GM18520 (cell line): ENCODE data around the gene MINPP1.
A peak's percentile ranks its signal among the peaks of the same experiment; 100 is the strongest.
"Not testable (repeated sequence)": the region's sequence is repeated elsewhere in the genome, so short reads cannot be mapped to it uniquely, and the experiment has no call there.

ENCODE experiments used
- ATAC-seq: cut with Tn5 transposase; IDR thresholded peaks from one replicate; pipeline ENCODE4 v1.9.1; 2021; ENCODE audit not compliant: unreplicated experiment

MINPP1 gene

GRCh38 chr10:87504640-87505365 is at the start of gene MINPP1:
Gene MINPP1 (plus strand): TSS chr10:87504893. CDS start chr10:87504916, 23 bp downstream.
- ATAC-seq, result peak; percentile 83

- not testable (repeated sequence) for ATAC-seq
Measured at GRCh38 chr10:87456586-87457220, 48.0 kb upstream of the MINPP1 start.

DNA sequence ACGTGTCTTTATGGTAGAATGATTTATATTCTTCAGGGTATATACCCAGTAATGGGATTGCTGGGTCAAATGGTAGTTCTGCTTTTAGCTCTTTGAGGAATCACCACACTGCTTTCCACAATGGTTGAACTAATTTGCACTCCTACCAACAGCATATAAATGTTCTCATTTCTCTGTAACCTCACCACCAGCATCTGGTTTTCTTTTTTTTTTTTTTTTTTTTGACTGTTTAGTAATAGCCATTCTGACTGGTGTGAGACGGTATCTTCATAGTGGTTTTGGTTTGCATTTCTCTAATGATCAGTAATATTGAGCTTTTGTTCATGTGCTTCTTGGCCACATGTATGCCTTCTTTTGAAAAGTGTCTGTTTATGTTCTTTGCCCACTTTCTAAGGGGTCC is 42.9 kb upstream of the MINPP1 start:
- not testable (repeated sequence) for ATAC-seq

DNA sequence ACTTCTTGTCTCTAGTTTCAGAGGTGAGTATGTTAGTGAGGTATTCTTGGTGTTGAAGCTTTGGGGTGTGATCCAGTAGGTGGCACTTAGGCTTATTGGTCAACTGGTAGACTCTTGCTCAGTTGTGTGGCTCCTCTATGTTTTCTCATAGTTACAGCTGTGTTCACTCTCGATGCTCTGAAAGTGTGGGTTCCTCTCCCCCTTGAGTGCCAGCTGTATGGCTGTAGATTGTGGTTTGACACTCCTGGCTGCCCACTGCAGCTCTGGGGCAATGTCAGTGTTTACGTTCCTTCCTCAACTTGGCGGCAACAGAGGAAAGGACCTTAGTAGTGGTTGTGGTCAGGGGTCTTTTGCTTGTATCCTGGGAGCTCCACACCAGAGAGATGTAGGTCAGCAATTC is 37.8 kb upstream of the MINPP1 start:
- not testable (repeated sequence) for ATAC-seq

DNA sequence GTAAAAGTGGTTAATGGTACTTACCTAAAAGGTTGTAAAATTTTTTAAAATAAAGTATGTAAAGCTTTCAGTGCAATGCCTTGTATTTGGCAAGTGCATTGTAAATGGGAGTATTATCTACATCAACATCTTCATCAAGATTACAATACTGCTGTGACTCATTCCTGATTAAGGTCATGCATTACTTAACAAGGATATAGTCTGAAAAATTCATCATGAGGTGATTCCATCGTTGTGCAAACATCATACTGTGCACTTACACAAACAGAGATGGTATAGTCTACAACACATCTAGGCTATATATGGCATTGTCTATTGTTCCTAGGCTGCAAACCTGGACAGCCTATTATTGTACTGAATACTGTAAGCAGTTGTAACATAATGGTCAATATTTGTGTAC is 16.0 kb upstream of the MINPP1 start:
- not testable (repeated sequence) for ATAC-seq

DNA sequence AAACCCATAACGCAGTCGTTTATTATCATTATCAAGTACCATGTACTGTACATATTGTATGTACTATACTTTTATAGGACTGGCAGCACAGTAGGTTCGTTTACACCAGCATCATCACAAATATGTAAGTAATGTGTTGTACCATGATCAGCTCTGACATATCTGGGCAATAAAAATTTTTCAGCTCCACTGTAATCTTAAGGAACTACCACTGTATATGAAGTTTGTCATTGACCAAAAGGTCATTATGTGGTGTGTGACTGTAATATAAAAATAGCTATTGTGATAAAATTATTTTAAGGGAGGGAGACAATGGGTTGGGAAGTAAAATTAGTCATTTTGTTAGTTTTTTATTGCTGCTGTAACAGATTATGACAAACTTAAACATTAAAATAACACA is 14.4 kb upstream of the MINPP1 start:
- not testable (repeated sequence) for ATAC-seq

- ATAC-seq, result not testable (repeated sequence)
Measured at GRCh38 chr10:87492450-87492849, 12.2 kb upstream of the MINPP1 start.

DNA sequence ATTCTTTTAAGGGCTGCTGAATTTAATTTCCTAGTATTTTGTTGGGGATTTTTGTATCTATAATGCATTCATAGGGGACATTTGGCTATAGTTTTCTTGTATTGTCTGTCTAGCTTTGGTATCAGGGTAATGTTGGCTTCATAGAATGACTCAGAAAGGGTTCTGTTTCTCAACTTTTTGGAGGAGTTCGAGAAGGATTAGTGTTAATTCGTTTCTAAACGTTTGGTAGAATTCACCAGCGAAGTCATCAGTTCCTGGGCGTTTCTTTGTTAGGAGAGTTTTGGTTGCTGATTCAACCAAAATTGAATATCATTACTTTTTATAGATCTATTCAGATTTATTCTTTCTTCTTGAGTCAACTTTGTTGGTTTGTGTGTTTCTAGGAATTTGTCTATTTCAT is 9.2 kb upstream of the MINPP1 start:
- not testable (repeated sequence) for ATAC-seq

GRCh38 chr10:87497386-87497785 is 7.3 kb upstream of the MINPP1 start:
- ATAC-seq, result not testable (repeated sequence)

DNA sequence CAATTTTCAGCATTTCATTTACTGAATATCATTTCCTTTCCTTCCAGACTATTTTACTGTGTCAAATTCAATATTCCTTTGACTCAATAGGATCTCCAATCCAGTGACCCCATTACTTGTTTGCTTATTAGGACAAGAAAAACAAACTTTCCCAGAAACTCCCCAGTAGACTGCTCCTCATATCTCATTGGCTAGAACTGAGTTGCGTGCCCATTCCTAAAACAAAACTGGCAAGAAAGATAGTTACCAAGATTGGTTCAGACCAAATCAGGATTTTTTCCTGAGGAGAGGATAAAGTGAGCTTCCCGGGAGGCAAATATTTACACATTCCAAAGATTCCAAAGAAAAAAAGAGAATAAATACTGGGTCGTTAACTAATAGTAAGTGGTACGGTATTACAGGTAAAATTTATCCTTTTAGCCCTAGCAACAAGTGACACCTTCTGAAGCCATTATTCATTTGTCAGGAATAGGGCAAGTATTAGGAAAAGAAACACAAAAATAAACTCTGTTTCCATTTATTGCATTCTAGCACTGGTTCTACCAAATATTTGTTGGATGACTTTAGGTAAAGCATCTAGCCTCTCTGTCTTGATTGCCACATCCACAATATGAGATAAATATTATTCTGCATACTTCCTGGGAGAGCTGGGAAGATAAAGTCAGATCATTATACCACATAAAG is 6.4 kb upstream of the MINPP1 start:
- not testable (repeated sequence) for ATAC-seq

DNA sequence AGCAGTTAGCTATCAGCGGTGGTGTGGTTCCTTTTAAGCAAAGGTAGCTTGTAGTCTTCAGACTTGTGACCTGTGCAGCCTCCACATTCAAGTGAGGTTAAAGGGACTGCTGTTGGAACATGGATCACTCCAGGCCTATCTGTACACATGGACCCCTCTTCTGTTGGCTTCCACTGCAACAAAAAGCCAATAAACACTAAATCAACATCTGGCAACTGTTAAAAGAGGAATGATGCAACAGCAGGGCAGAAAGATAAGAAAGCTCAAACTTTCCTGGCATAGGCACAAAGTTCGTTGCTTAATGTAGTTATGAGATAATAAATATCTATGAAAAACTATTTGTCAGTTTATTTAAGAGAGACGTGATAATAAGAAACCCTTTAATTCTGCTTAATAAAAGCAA is 4.0 kb upstream of the MINPP1 start:
- ATAC-seq, result no peak

DNA sequence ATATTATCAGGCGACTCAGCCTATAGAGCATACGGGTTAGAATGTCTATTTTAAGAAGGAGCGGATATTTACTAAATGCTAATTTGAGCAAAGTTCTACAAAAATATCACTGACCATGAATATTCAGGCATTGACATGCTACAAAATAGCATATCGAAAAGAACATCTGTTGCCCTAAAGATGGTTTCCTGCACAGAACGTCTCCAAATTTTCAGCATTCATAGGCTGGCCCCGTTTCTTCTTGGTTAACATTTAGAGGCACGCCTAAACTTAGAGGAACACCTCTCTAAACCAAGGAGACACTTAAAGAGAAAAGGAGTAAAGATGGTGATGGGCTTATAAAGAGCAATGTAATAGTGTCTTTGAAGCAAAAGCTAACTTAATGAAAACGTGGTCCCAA is 1.3 kb upstream of the MINPP1 start:
- no peak for ATAC-seq

DNA sequence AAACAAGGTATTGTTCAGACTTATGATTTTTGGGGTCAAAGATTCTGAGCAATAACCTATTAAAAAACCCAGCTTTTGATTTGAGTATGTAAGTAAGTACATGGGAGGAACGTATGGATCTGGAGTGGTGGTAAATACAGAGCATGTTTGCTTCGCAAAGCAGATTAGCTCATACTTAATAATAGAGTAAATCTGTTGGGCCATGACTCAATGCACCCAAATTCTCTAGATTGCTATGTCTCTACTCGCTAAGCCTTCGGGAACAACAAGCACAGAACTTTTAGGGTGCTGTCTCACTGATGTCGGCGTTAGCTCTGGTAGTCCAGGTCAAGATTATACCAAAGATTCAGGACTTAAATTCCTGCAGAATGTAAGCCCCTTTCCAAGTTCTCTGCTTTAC is 807 bp upstream of the MINPP1 start:
- no peak for ATAC-seq

GRCh38 chr10:87504307-87504639 is 420 bp upstream of the MINPP1 start:
- ATAC-seq, result no peak

GRCh38 chr10:87505366-87506111 is 846 bp downstream of the MINPP1 start:
- peak; percentile 33 for ATAC-seq

- ATAC-seq, result no peak
Measured at GRCh38 chr10:87506956-87507355, 2.3 kb downstream of the MINPP1 start.

- no peak for ATAC-seq
Measured at GRCh38 chr10:87507879-87508483, 3.3 kb downstream of the MINPP1 start.

GRCh38 chr10:87508837-87509236 is 4.1 kb downstream of the MINPP1 start:
- no peak for ATAC-seq

- no peak for ATAC-seq
Measured at GRCh38 chr10:87510025-87510424, 5.3 kb downstream of the MINPP1 start.

DNA sequence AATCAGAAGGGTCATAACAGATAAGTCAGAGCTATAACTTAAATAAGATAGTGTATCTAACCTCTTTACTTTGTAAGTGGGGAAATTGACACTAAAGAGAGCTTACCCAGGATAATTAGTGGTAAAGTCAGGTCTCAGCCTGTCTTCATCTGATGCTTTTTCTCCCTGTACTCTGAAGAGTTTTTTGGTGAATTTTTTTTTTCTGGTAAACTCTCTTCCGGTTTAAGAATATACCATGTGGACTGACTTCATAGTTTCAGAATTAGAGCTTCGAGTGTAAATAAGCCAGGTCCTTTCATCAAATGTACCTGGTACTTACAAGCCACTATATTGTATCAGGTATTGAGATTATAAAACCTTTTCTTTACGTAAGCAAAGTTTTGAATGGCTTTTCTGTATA is 6.8 kb downstream of the MINPP1 start:
- ATAC-seq, result no peak

DNA sequence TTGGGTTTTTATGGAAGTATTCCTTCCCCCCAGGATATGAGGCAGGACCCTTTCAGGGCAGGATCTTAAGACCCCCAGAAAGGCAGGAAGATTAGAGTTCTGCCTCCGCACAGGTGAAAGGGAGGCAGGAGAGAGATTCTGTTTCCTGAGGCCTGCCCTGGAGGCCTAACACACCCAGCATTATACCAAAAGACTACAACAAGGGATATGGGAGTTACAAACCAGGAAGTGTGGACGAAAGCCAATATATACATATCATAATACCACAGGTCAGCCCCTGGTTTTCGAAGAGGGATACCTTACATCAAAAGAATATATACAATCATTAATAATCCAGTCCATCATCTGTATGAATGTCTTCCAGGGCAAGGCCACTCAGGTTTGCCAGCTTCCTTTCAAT is 14.2 kb downstream of the MINPP1 start:
- no peak for ATAC-seq
